HepG2 (cell line): Measurements from ENCODE around the gene WWP2. TPM values are rescaled to one million over a fixed set of nuclear protein-coding genes. Genes with fewer than 3 reads are reported as not detected.

Experiments
- ASH2L ChIP-seq: fragments of 300-600, 200-600 bp; sonication (generic); IDR thresholded peaks from 2 replicates; pipeline ENCODE4 v1.7.0; 2017; ENCODE audit warnings: low read depth, mild to moderate bottlenecking, moderate library complexity, mixed read lengths, low read length; ENCODE audit not compliant: insufficient read length
- E2F2 ChIP-seq: sonication (generic); formaldehyde crosslinking; IDR thresholded peaks from 2 replicates; pipeline ENCODE4 v1.4.0; 2020; ENCODE audit warnings: missing genetic modification reagents, borderline replicate concordance
- ELF4 ChIP-seq: sonication (generic); formaldehyde crosslinking; IDR thresholded peaks from 2 replicates; pipeline ENCODE4 v1.5.0; 2020; ENCODE audit warnings: missing genetic modification reagents, mild to moderate bottlenecking, moderate library complexity, borderline replicate concordance
- HMGXB4 ChIP-seq, 2 experiments: sonication (generic) in 1 of 2; formaldehyde crosslinking in 1 of 2; IDR thresholded peaks; 2 replicates each; pipeline versions ENCODE4 v1.4.0 to v1.6.1; 2018 to 2020; ENCODE audit warnings: missing genetic modification reagents in 2 of 2, borderline replicate concordance in 1 of 2, low read depth in 1 of 2, mild to moderate bottlenecking in 1 of 2, missing biosample characterization in 1 of 2
- HNRNPUL1 ChIP-seq: fragments of 200-400 bp; formaldehyde crosslinking; IDR thresholded peaks from 2 replicates; pipeline ENCODE4 v1.6.1; 2017; ENCODE audit warnings: low read depth, mild to moderate bottlenecking, low read length, moderate library complexity
- MLXIP ChIP-seq: sonication (generic); formaldehyde crosslinking; IDR thresholded peaks from 2 replicates; pipeline ENCODE4 v1.9.0; 2021; ENCODE audit warnings: missing genetic modification reagents, borderline replicate concordance
- PRPF4 ChIP-seq: fragments of 200-400 bp; formaldehyde crosslinking; IDR thresholded peaks from 2 replicates; pipeline ENCODE4 v1.6.1; 2016; ENCODE audit warnings: low read length, low read depth; ENCODE audit not compliant: poor library complexity, severe bottlenecking
- RARA ChIP-seq: IDR thresholded peaks from 2 replicates; pipeline ENCODE4 v1.6.1; 2016; ENCODE audit warnings: missing genetic modification reagents, missing compliant biosample characterization
- TBP ChIP-seq: sonication (generic); formaldehyde crosslinking; IDR thresholded peaks from 2 replicates; pipeline ENCODE4 v1.5.0; 2020; ENCODE audit warnings: missing genetic modification reagents
- TCF12 ChIP-seq, 2 experiments: fragments of 450-650 bp in 1 of 2; sonication (generic) in 1 of 2; formaldehyde crosslinking in 1 of 2; IDR thresholded peaks; 2 replicates each; pipeline versions ENCODE4 v1.6.1 to v1.8.0; 2017 to 2022; ENCODE audit warnings: antibody characterized with exemption in 1 of 2, mild to moderate bottlenecking in 1 of 2, missing genetic modification reagents in 1 of 2, moderate library complexity in 1 of 2
- ZNF331 ChIP-seq: sonication (generic); formaldehyde crosslinking; IDR thresholded peaks from 2 replicates; pipeline ENCODE4 v1.4.0; 2020; ENCODE audit warnings: missing genetic modification reagents
- ZNF430 ChIP-seq: sonication (generic); formaldehyde crosslinking; IDR thresholded peaks from 2 replicates; pipeline ENCODE4 v1.9.0; 2021; ENCODE audit warnings: mild to moderate bottlenecking, missing genetic modification reagents
- ZNF432 ChIP-seq: sonication (generic); formaldehyde crosslinking; IDR thresholded peaks from 2 replicates; pipeline ENCODE4 v1.5.0; 2020; ENCODE audit warnings: missing genetic modification reagents, mild to moderate bottlenecking, borderline replicate concordance
- ZNF720 ChIP-seq: sonication (generic); formaldehyde crosslinking; IDR thresholded peaks from 2 replicates; pipeline ENCODE4 v1.4.0; 2020; ENCODE audit warnings: missing genetic modification reagents
- ZNF768 ChIP-seq: sonication (generic); formaldehyde crosslinking; IDR thresholded peaks from 2 replicates; pipeline ENCODE4 v1.4.0; 2020; ENCODE audit warnings: missing genetic modification reagents
- ZNF790 ChIP-seq: sonication (generic); formaldehyde crosslinking; IDR thresholded peaks from 2 replicates; pipeline ENCODE4 v1.8.0; 2022; ENCODE audit warnings: missing genetic modification reagents, mild to moderate bottlenecking, borderline replicate concordance
- ZNF841 ChIP-seq: sonication (generic); formaldehyde crosslinking; IDR thresholded peaks from 2 replicates; pipeline ENCODE4 v1.8.1; 2023; ENCODE audit warnings: missing genetic modification reagents, borderline replicate concordance
- polyA plus RNA-seq, 8 experiments: library from polyadenylated mRNA; depleted of rRNA in 3 of 8; stranded (reverse) in 7 of 8; unstranded in 1 of 8; fragments of >200 nt; fragmentation: Illumina TruSeq in 4 of 8; extraction: Trizol in 4 of 8; gene quantifications; 2 replicates each; pipeline versions ENCODE4 v1.2.1 to v1.2.3, GENCODE V29; 2011 to 2016; ENCODE audit warnings: low read depth in 4 of 8, missing spikeins in 1 of 8, mixed read lengths in 1 of 8; ENCODE audit not compliant: insufficient read depth in 1 of 8
- total RNA-seq, 5 experiments: library from RNA; depleted of rRNA; stranded (reverse); fragments of >200 nt; fragmentation: Illumina TruSeq; extraction: Trizol; gene quantifications; 2 replicates each; pipeline ENCODE4 v1.2.3, GENCODE V29; 2016; ENCODE audit warnings: low read depth in 1 of 5

Gene WWP2
- total and polyA plus RNA-seq, 2 of the 13 experiments (the other 11 are each of a cell fraction or from before 2014, with no cell fraction given): 11.4 to 28.2 TPM

GRCh38 chr16:69754469-69755310 is 7.4 kb upstream of the WWP2 start, which contains the start of gene NOB1 (continued):
- TF ChIP-seq HMGXB4 (CRISPR knock-in tag; IDR thresholded peaks at IDR 0.05; ENCODE audit: borderline replicate concordance in 1 of 2, low read depth in 1 of 2) (peak; percentile 96 to 98), ELF4 (CRISPR knock-in tag) (peak; percentile 90; the same call in 1 of the 2 replicates), TBP (peak; percentile 94; the same call in 1 of the 2 replicates), ZNF790 (no peak; the same call in 1 of the 2 replicates), ZNF720 (CRISPR knock-in tag) (peak; percentile 47; the same call in 1 of the 2 replicates), E2F2 (CRISPR knock-in tag) (peak; percentile 87; the same call in 1 of the 2 replicates), TCF12 (IDR thresholded peaks at IDR 0.05) (no peak), TCF12 (CRISPR knock-in tag; IDR thresholded peaks at IDR 0.05) (peak; percentile 75), MLXIP (CRISPR knock-in tag) (no peak), HNRNPUL1 (no peak), PRPF4 (no peak), RARA (CRISPR knock-in tag) (peak; percentile 37; the same call in 1 of the 2 replicates), ZNF430 (CRISPR knock-in tag) (peak; percentile 97), ZNF432 (CRISPR knock-in tag) (no peak), ZNF841 (CRISPR knock-in tag) (no peak), ZNF768 (peak; percentile 84), ZNF331 (CRISPR knock-in tag) (peak; percentile 75; the same call in 1 of the 2 replicates), ASH2L (peak; percentile 85)
